K562 (cell line): ENCODE results near the gene FBXO48. TPM values are rescaled to one million over a fixed set of nuclear protein-coding genes. Genes with fewer than 3 reads are reported as not detected.

Experiments used
- BHLHE40 ChIP-seq: IDR thresholded peaks from 2 replicates; pipeline ENCODE4 v1.6.1; 2011; ENCODE audit warnings: low read length, improper control_type of control experiment
- CBX3 ChIP-seq, 2 experiments: IDR thresholded peaks; 1 replicate in 1 of 2; 2 replicates in 1 of 2; pipeline ENCODE4 v1.6.1; 2012; ENCODE audit warnings: inconsistent platforms in 2 of 2, low read length in 2 of 2, borderline replicate concordance in 1 of 2, control low read depth in 1 of 2
- CBX5 ChIP-seq: IDR thresholded peaks from 2 replicates; pipeline ENCODE4 v1.6.1; 2014; ENCODE audit warnings: low read depth, borderline replicate concordance
- CXXC5 ChIP-seq: fragments of 250-450 bp; sonication (Bioruptor Pico); IDR thresholded peaks from 2 replicates; pipeline ENCODE4 v1.8.0; 2022; ENCODE audit warnings: inconsistent platforms, mild to moderate bottlenecking, moderate library complexity
- DLX4 ChIP-seq: fragments of 250-450 bp; sonication (Bioruptor Pico); IDR thresholded peaks from 2 replicates; pipeline ENCODE4 v1.6.1; 2021; ENCODE audit warnings: mild to moderate bottlenecking
- ELF1 ChIP-seq: fragments of 200-800 bp; sonication (Bioruptor generic); IDR thresholded peaks from 2 replicates; pipeline ENCODE4 v1.6.1; 2016; ENCODE audit warnings: missing genetic modification characterization, missing compliant biosample characterization
- ELF2 ChIP-seq: fragments of 250-450 bp; sonication (Bioruptor Pico); IDR thresholded peaks from 2 replicates; pipeline ENCODE4 v1.5.0; 2021; ENCODE audit warnings: mild to moderate bottlenecking
- EP300 ChIP-seq: IDR thresholded peaks from 2 replicates; pipeline ENCODE4 v1.6.1; 2012; ENCODE audit warnings: low read length, improper control_type of control experiment
- FOSL1 ChIP-seq: fragments of 200-800 bp; sonication (Bioruptor generic); conservative IDR thresholded peaks from 2 replicates; pipeline ENCODE4 v1.6.1; 2016; ENCODE audit warnings: missing genetic modification characterization, missing compliant biosample characterization
- FOXA1 ChIP-seq: fragments of 450-650 bp; IDR thresholded peaks from 2 replicates; pipeline ENCODE4 v1.6.1; 2016; ENCODE audit warnings: mild to moderate bottlenecking, borderline replicate concordance
- FOXO4 ChIP-seq: fragments of 450-650 bp; formaldehyde crosslinking; IDR thresholded peaks from 2 replicates; pipeline ENCODE4 v1.4.0; 2020; ENCODE audit warnings: mild to moderate bottlenecking, moderate library complexity
- IFI16 ChIP-seq: fragments of 250-450 bp; sonication (Bioruptor Pico); IDR thresholded peaks from 2 replicates; pipeline ENCODE4 v2.1.2; 2022; ENCODE audit warnings: mild to moderate bottlenecking, inconsistent platforms
- KAT7 ChIP-seq: sonication (generic); formaldehyde crosslinking; IDR thresholded peaks from 2 replicates; pipeline ENCODE4 v1.8.0; 2022; ENCODE audit warnings: missing genetic modification reagents, mild to moderate bottlenecking, borderline replicate concordance
- MBD1 ChIP-seq: fragments of 250-450 bp; sonication (Bioruptor Pico); IDR thresholded peaks from 2 replicates; pipeline ENCODE4 v1.8.0; 2022; ENCODE audit warnings: inconsistent platforms
- MTA1 ChIP-seq: fragments of 450-650 bp; IDR thresholded peaks from 2 replicates; pipeline ENCODE4 v1.6.1; 2017; ENCODE audit warnings: borderline replicate concordance
- NR2C2 ChIP-seq, 2 experiments: fragments of 200-800 bp in 1 of 2; sonication (Bioruptor generic) in 1 of 2; sonication (generic) in 1 of 2; formaldehyde crosslinking in 1 of 2; IDR thresholded peaks; 2 replicates each; pipeline versions ENCODE4 v1.6.1 to v1.8.0; 2016 to 2022; ENCODE audit warnings: mild to moderate bottlenecking in 1 of 2, missing compliant biosample characterization in 1 of 2, missing genetic modification characterization in 1 of 2, missing genetic modification reagents in 1 of 2
- PKNOX1 ChIP-seq: fragments of 450-650 bp; IDR thresholded peaks from 2 replicates; pipeline ENCODE4 v1.6.1; 2016
- PML ChIP-seq: IDR thresholded peaks from 2 replicates; pipeline ENCODE4 v1.6.1; 2012; ENCODE audit warnings: low read length, inconsistent platforms
- RAD21 ChIP-seq, 2 experiments: fragments of 250-450 bp in 1 of 2; fragments of 450-650 bp in 1 of 2; sonication (Bioruptor Pico) in 1 of 2; formaldehyde crosslinking in 1 of 2; IDR thresholded peaks in 1 of 2; conservative IDR thresholded peaks in 1 of 2; 2 replicates each; pipeline versions ENCODE4 v1.4.0 to v1.8.0; 2020 to 2022; ENCODE audit warnings: mild to moderate bottlenecking in 2 of 2, moderate library complexity in 1 of 2
- RCOR1 ChIP-seq, 2 experiments: IDR thresholded peaks; 2 replicates each; pipeline ENCODE4 v1.6.1; 2012; ENCODE audit warnings: low read depth in 2 of 2, low read length in 2 of 2, borderline replicate concordance in 1 of 2, improper control_type of control experiment in 1 of 2
- SRSF1 ChIP-seq: fragments of 200-400 bp; formaldehyde crosslinking; IDR thresholded peaks from 2 replicates; pipeline ENCODE4 v1.6.1; 2017; ENCODE audit warnings: mild to moderate bottlenecking, low read depth, low read length, moderate library complexity
- TFE3 ChIP-seq: fragments of 450-650 bp; formaldehyde crosslinking; IDR thresholded peaks from 2 replicates; pipeline ENCODE4 v1.4.0; 2020; ENCODE audit warnings: mild to moderate bottlenecking, mixed read lengths
- ZNF311 ChIP-seq: fragments of 250-450 bp; sonication (Bioruptor Pico); IDR thresholded peaks from 2 replicates; pipeline ENCODE4 v1.4.0; 2020; ENCODE audit warnings: mild to moderate bottlenecking, moderate library complexity
- ZNF445 ChIP-seq: fragments of 250-450 bp; sonication (Bioruptor Pico); IDR thresholded peaks from 2 replicates; pipeline ENCODE4 v1.4.0; 2020; ENCODE audit warnings: low read depth, mild to moderate bottlenecking, moderate library complexity
- polyA plus RNA-seq, 8 experiments: library from polyadenylated mRNA; depleted of rRNA in 4 of 8; stranded (reverse) in 5 of 8; unstranded in 3 of 8; fragments of >200 nt; fragmentation: Nextera tagmentation in 2 of 8; fragmentation: Illumina TruSeq in 1 of 8; extraction: Ambion mirVana in 2 of 8; extraction: Trizol in 1 of 8; gene quantifications; 2 replicates each; pipeline versions ENCODE4 v1.2.1 to v1.2.3, GENCODE V29; 2011 to 2014; ENCODE audit warnings: inconsistent platforms in 1 of 8, missing spikeins in 1 of 8
- total RNA-seq, 7 experiments: library from RNA; depleted of rRNA in 6 of 7; stranded (reverse); fragments of >200 nt in 6 of 7; fragmentation: Illumina TruSeq in 2 of 7; extraction: Trizol in 2 of 7; gene quantifications; 2 replicates each; pipeline versions ENCODE4 v1.2.1 to v1.2.3, GENCODE V29; 2011 to 2021; ENCODE audit warnings: low replicate concordance in 1 of 7

Gene FBXO48
- total and polyA plus RNA-seq, 9 of the 15 experiments (the other 6 are each of a cell fraction or from before 2014, with no cell fraction given) = 0.36 to 1.8 (median 0.73) TPM

GRCh38 chr2:68436270-68436669 lies 30.8 kb downstream of the FBXO48 start (continued):
- TF ChIP-seq KAT7 (no peak), MTA1 (no peak), TFE3 (no peak), IFI16 (no peak), FOSL1 (0 out of 2 replicates have a peak, but pooled peaks have one; percentile 5), MBD1 (no peak), RCOR1 (IDR thresholded peaks at IDR 0.05; ENCODE audit: borderline replicate concordance in 1 of 2, low read depth in 2 of 2, low read length in 2 of 2) (peak in 1 of 2 experiments; percentile 57; a peak in 2 of 4 replicates), PKNOX1 (peak; percentile 12; the same call in 1 of the 2 replicates), PML (no peak), DLX4 (no peak), EP300 (peak; percentile 49; the same call in 1 of the 2 replicates), SRSF1 (no peak), BHLHE40 (peak; percentile 74), ELF2 (CRISPR knock-in tag) (no peak), FOXA1 (no peak), ZNF445 (no peak), CBX5 (no peak), FOXO4 (CRISPR knock-in tag) (no peak), ZNF311 (CRISPR knock-in tag) (no peak), RAD21 (CRISPR knock-in tag; conservative IDR thresholded peaks at IDR 0.05 in 1 of 2, IDR thresholded peaks at IDR 0.05 in 1 of 2) (no peak), NR2C2 (CRISPR knock-in tag; IDR thresholded peaks at IDR 0.05) (no peak), NR2C2 (tag; IDR thresholded peaks at IDR 0.05) (no peak), CXXC5 (CRISPR knock-in tag) (peak; percentile 41; the same call in 1 of the 2 replicates), ELF1 (peak; percentile 38; the same call in 1 of the 2 replicates), CBX3 (IDR thresholded peaks at IDR 0.05; ENCODE audit: borderline replicate concordance in 1 of 2, low read length in 2 of 2) (no peak)
